GM23338 (cell line): Measurements from ENCODE around the gene SYNGR3. TPM values are rescaled to one million over a fixed set of nuclear protein-coding genes. Genes with fewer than 3 reads are reported as not detected.

Experiments
- ATAC-seq: fragments of 200-7000 bp; cut with Tn5 transposase; 3 replicates; pipeline ENCODE4 v1.9.1; 2020
- DNase-seq: peaks from one replicate; pipeline ENCODE4 v3.0.0-alpha.2; 2015; ENCODE audit warnings: low spot score
- H2AFZ ChIP-seq: fragments of 200-600 bp; sonication (generic); 2 replicates; pipeline ENCODE4 v1.8.0; 2016; ENCODE audit warnings: antibody characterized with exemption, mild to moderate bottlenecking, moderate library complexity
- H3F3A ChIP-seq: fragments of 200-600 bp; sonication (generic); replicated peaks from 2 replicates; pipeline ENCODE4 v1.8.0; 2017; ENCODE audit warnings: antibody characterized with exemption, mixed run types, low read depth
- H3K27ac ChIP-seq: fragments of 200-600 bp; sonication (generic); 2 replicates; pipeline ENCODE4 v1.6.1; 2016; ENCODE audit warnings: low read depth
- H3K27me3 ChIP-seq: fragments of 200-600 bp; sonication (generic); 2 replicates; pipeline ENCODE4 v1.8.0; 2016; ENCODE audit warnings: mild to moderate bottlenecking, mixed run types, moderate library complexity; ENCODE audit not compliant: insufficient read depth
- H3K36me3 ChIP-seq: fragments of 200-600 bp; sonication (generic); 2 replicates; pipeline ENCODE4 v1.8.0; 2016; ENCODE audit warnings: mild to moderate bottlenecking; ENCODE audit not compliant: insufficient read depth
- H3K4me1 ChIP-seq: fragments of 200-600 bp; sonication (generic); 2 replicates; pipeline ENCODE4 v1.8.0; 2016; ENCODE audit warnings: mild to moderate bottlenecking, moderate library complexity; ENCODE audit not compliant: insufficient read depth
- H3K4me2 ChIP-seq: fragments of 200-600 bp; sonication (generic); 2 replicates; pipeline ENCODE4 v1.7.1; 2017; ENCODE audit warnings: mixed run types
- H3K4me3 ChIP-seq: fragments of 200-600 bp; sonication (generic); 2 replicates; pipeline ENCODE4 v1.6.1; 2016; ENCODE audit warnings: mixed run types
- H3K79me2 ChIP-seq: fragments of 200-600 bp; sonication (generic); replicated peaks from 2 replicates; pipeline ENCODE4 v1.8.0; 2017; ENCODE audit warnings: mild to moderate bottlenecking; ENCODE audit not compliant: insufficient read depth
- H3K9me2 ChIP-seq: fragments of 200-600 bp; sonication (generic); 2 replicates; pipeline ENCODE4 v1.8.0; 2017; ENCODE audit not compliant: insufficient read depth
- H4K20me1 ChIP-seq: fragments of 200-600 bp; sonication (generic); replicated peaks from 2 replicates; pipeline ENCODE4 v1.8.0; 2017; ENCODE audit warnings: mild to moderate bottlenecking; ENCODE audit not compliant: insufficient read depth
- H3K27ac Mint-ChIP-seq: 2 replicates; pipeline ENCODE4 v1.8.0; 2020; ENCODE audit warnings: inconsistent platforms, mild to moderate bottlenecking, moderate library complexity, mixed read lengths
- H3K27me3 Mint-ChIP-seq: 3 replicates; pipeline ENCODE4 v1.8.0; 2022; ENCODE audit warnings: low read depth, mild to moderate bottlenecking, moderate library complexity, mixed read lengths, inconsistent platforms; ENCODE audit not compliant: insufficient read depth, poor library complexity
- H3K36me3 Mint-ChIP-seq: 3 replicates; pipeline ENCODE4 v1.8.0; 2021; ENCODE audit warnings: low read depth, mild to moderate bottlenecking, inconsistent platforms, moderate library complexity, mixed read lengths
- H3K4me1 Mint-ChIP-seq: 3 replicates; pipeline ENCODE4 v1.8.0; 2020; ENCODE audit warnings: mild to moderate bottlenecking, inconsistent platforms, mixed read lengths
- H3K4me3 Mint-ChIP-seq: 3 replicates; pipeline ENCODE4 v1.8.0; 2021; ENCODE audit warnings: moderate library complexity, mild to moderate bottlenecking, inconsistent platforms, mixed read lengths
- H3K9me3 Mint-ChIP-seq: 3 replicates; pipeline ENCODE4 v1.8.0; 2020; ENCODE audit warnings: moderate library complexity, mild to moderate bottlenecking, inconsistent platforms, mixed read lengths
- CREB1 ChIP-seq: fragments of 250-450 bp; sonication (Bioruptor Pico); IDR thresholded peaks from 2 replicates; pipeline ENCODE4 v1.5.0; 2020; ENCODE audit warnings: low read depth, mild to moderate bottlenecking, moderate library complexity
- EZH2 ChIP-seq: fragments of 200-600 bp; sonication (generic); IDR thresholded peaks from one replicate; pipeline ENCODE4 v1.8.0; 2017; ENCODE audit warnings: antibody characterized with exemption, mild to moderate bottlenecking, low read depth; ENCODE audit not compliant: unreplicated experiment
- NANOG ChIP-seq: IDR thresholded peaks from 2 replicates; pipeline ENCODE4 v1.6.1; 2016; ENCODE audit warnings: antibody characterized with exemption, borderline replicate concordance
- STAT1 ChIP-seq: IDR thresholded peaks from one replicate; pipeline ENCODE4 v1.6.1; 2016; ENCODE audit warnings: antibody characterized with exemption; ENCODE audit not compliant: unreplicated experiment
- ZNF331 ChIP-seq: fragments of 250-450 bp; sonication (Bioruptor Pico); IDR thresholded peaks from 2 replicates; pipeline ENCODE4 v1.5.0; 2020; ENCODE audit warnings: low read depth, mild to moderate bottlenecking, moderate library complexity
- polyA plus RNA-seq: library from polyadenylated mRNA; unstranded; fragments of >200 nt; fragmentation: Nextera tagmentation; extraction: Ambion mirVana; gene quantifications from 2 replicates; pipeline ENCODE4 v1.2.1, GENCODE V29; 2016
- total RNA-seq: library from RNA; depleted of rRNA; stranded (reverse); fragments of >200 nt; shearing (Covaris generic); gene quantifications from 2 replicates; pipeline ENCODE4 v1.2.3, GENCODE V29; 2014
- TF ChIP-seq, protein P1 (sequence below): IDR thresholded peaks from one replicate; pipeline ENCODE4 v1.6.1; 2018; ENCODE audit warnings: antibody characterized with exemption; ENCODE audit not compliant: unreplicated experiment
- TF ChIP-seq, protein P2 (sequence below), 2 experiments: fragments of 200-600 bp in 1 of 2; sonication (generic) in 1 of 2; conservative IDR thresholded peaks; 2 replicates each; pipeline versions ENCODE4 v1.5.1 to v1.6.1; 2016 to 2017; ENCODE audit warnings: antibody characterized with exemption in 2 of 2, low read depth in 2 of 2, mild to moderate bottlenecking in 2 of 2, moderate library complexity in 1 of 2
- TF ChIP-seq, protein P3 (sequence below): fragments of 250-450 bp; sonication (Bioruptor Pico); IDR thresholded peaks from 2 replicates; pipeline ENCODE4 v1.5.0; 2020; ENCODE audit warnings: mild to moderate bottlenecking, moderate library complexity

Gene SYNGR3
- total and polyA plus RNA-seq, 2 experiments from 2014 or later: 45.4 to 77.7 TPM

DNA sequence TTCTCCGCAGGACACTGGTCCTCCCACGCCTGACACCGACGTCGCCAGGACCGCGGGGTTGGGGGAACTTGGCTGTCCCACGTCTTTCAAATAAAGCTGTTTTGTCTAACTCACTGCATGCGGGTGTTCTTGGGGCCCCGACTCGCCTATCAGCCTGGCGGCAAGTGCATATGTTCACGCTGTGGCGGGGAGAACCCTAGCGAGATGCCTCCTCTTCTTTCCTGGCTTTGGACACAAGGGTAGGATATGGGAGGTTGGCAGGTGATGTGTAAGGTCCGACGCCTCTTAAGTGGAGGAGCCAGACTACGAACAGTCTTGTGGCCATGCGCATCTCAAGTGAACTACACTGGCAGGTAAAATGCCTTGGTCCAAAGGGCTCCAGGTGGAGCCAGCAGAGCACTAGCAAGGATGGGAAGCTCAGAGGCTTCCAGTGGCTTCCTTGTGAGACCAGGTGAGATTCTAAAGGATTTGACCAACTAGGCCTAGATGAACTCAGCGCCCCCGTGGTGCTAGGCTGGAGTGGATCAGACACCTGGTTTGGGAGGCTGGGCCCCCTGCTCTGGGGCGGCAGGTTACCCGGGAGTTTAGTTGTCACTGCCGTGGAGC is 24.3 kb upstream of the SYNGR3 start:
- Histone ChIP-seq H3K27ac (0 out of 2 replicates have a peak overlapping the region, but pooled peaks have one; percentile 57), H3K79me2 (peaks cover 39% of the 10 kb centered on the region), H3K4me1 (peaks cover 35% of the 10 kb centered on the region; the same call in 1 of the 2 replicates), H2AFZ (no peak overlapping the region), H3K27me3 (no peaks in the 10 kb centered on the region), H4K20me1 (peaks cover 23% of the 10 kb centered on the region), H3K36me3 (peaks cover 25% of the 10 kb centered on the region), H3K4me2 (peak overlapping the region; percentile 98), H3F3A (peaks cover 34% of the 10 kb centered on the region), H3K4me3 (peak overlapping the region; percentile 100), H3K9me2 (no peaks in the 10 kb centered on the region)
- peaks cover 50% of the 10 kb centered on the region for H3K27me3 Mint-ChIP-seq
- DNase-seq (no peak), ATAC-seq (no peak)
- H3K36me3 Mint-ChIP-seq: peaks cover 41% of the 10 kb centered on the region
- TF ChIP-seq STAT1: no peak
- TF ChIP-seq EZH2: no peak
- H3K4me3 Mint-ChIP-seq: peak overlapping the region; percentile 91
- H3K9me3 Mint-ChIP-seq: peaks cover 8% of the 10 kb centered on the region; the same call in 2 of the 3 replicates
- H3K4me1 Mint-ChIP-seq: peaks cover 30% of the 10 kb centered on the region
- H3K27ac Mint-ChIP-seq: peak overlapping the region; percentile 97

DNA sequence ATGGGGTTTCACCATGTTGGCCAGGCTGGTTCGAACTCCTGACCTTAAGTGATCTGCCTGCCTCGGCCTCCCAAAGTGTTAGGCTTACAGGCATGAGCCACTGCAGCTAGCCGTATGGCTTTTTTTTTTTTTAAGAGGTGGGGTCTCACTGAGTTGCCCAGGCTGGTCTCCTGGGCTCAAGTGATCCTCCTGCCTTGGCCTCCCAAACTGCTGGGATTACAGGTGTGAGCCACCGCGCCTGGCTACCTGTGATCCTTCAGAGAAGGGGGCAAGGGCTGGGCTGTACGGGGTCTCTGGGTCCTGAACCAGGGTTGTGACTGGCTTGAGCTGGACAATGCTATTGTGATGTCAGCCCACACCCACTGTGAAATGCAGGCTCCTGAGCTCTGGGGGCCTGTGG is 23.3 kb upstream of the SYNGR3 start, which contains the start of gene RNF151:
RNF151 (plus strand) TSS at position 397 of the 400 bp plus-strand sequence. CDS start 26 bp downstream, outside the sequence.
- H3K4me1 Mint-ChIP-seq: peaks cover 28% of the 10 kb centered on the region
- peaks cover 43% of the 10 kb centered on the region for H3K27me3 Mint-ChIP-seq
- H3K4me3 ChIP-seq: peak within 1 kb of the TSS; percentile 100
- peaks cover 9% of the 10 kb centered on the region; the same call in 2 of the 3 replicates for H3K9me3 Mint-ChIP-seq
- no peaks in the 10 kb centered on the region for H3K9me2 ChIP-seq
- TF ChIP-seq NANOG (no peak), CREB1 (CRISPR knock-in tag) (no peak), ZNF331 (CRISPR knock-in tag) (no peak)
- TF ChIP-seq, protein P1, sequence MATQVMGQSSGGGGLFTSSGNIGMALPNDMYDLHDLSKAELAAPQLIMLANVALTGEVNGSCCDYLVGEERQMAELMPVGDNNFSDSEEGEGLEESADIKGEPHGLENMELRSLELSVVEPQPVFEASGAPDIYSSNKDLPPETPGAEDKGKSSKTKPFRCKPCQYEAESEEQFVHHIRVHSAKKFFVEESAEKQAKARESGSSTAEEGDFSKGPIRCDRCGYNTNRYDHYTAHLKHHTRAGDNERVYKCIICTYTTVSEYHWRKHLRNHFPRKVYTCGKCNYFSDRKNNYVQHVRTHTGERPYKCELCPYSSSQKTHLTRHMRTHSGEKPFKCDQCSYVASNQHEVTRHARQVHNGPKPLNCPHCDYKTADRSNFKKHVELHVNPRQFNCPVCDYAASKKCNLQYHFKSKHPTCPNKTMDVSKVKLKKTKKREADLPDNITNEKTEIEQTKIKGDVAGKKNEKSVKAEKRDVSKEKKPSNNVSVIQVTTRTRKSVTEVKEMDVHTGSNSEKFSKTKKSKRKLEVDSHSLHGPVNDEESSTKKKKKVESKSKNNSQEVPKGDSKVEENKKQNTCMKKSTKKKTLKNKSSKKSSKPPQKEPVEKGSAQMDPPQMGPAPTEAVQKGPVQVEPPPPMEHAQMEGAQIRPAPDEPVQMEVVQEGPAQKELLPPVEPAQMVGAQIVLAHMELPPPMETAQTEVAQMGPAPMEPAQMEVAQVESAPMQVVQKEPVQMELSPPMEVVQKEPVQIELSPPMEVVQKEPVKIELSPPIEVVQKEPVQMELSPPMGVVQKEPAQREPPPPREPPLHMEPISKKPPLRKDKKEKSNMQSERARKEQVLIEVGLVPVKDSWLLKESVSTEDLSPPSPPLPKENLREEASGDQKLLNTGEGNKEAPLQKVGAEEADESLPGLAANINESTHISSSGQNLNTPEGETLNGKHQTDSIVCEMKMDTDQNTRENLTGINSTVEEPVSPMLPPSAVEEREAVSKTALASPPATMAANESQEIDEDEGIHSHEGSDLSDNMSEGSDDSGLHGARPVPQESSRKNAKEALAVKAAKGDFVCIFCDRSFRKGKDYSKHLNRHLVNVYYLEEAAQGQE: no peak
- TF ChIP-seq, protein P2, sequence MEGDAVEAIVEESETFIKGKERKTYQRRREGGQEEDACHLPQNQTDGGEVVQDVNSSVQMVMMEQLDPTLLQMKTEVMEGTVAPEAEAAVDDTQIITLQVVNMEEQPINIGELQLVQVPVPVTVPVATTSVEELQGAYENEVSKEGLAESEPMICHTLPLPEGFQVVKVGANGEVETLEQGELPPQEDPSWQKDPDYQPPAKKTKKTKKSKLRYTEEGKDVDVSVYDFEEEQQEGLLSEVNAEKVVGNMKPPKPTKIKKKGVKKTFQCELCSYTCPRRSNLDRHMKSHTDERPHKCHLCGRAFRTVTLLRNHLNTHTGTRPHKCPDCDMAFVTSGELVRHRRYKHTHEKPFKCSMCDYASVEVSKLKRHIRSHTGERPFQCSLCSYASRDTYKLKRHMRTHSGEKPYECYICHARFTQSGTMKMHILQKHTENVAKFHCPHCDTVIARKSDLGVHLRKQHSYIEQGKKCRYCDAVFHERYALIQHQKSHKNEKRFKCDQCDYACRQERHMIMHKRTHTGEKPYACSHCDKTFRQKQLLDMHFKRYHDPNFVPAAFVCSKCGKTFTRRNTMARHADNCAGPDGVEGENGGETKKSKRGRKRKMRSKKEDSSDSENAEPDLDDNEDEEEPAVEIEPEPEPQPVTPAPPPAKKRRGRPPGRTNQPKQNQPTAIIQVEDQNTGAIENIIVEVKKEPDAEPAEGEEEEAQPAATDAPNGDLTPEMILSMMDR (conservative IDR thresholded peaks at IDR 0.05; ENCODE audit: low read depth in 2 of 2): no peak
- TF ChIP-seq, protein P3, sequence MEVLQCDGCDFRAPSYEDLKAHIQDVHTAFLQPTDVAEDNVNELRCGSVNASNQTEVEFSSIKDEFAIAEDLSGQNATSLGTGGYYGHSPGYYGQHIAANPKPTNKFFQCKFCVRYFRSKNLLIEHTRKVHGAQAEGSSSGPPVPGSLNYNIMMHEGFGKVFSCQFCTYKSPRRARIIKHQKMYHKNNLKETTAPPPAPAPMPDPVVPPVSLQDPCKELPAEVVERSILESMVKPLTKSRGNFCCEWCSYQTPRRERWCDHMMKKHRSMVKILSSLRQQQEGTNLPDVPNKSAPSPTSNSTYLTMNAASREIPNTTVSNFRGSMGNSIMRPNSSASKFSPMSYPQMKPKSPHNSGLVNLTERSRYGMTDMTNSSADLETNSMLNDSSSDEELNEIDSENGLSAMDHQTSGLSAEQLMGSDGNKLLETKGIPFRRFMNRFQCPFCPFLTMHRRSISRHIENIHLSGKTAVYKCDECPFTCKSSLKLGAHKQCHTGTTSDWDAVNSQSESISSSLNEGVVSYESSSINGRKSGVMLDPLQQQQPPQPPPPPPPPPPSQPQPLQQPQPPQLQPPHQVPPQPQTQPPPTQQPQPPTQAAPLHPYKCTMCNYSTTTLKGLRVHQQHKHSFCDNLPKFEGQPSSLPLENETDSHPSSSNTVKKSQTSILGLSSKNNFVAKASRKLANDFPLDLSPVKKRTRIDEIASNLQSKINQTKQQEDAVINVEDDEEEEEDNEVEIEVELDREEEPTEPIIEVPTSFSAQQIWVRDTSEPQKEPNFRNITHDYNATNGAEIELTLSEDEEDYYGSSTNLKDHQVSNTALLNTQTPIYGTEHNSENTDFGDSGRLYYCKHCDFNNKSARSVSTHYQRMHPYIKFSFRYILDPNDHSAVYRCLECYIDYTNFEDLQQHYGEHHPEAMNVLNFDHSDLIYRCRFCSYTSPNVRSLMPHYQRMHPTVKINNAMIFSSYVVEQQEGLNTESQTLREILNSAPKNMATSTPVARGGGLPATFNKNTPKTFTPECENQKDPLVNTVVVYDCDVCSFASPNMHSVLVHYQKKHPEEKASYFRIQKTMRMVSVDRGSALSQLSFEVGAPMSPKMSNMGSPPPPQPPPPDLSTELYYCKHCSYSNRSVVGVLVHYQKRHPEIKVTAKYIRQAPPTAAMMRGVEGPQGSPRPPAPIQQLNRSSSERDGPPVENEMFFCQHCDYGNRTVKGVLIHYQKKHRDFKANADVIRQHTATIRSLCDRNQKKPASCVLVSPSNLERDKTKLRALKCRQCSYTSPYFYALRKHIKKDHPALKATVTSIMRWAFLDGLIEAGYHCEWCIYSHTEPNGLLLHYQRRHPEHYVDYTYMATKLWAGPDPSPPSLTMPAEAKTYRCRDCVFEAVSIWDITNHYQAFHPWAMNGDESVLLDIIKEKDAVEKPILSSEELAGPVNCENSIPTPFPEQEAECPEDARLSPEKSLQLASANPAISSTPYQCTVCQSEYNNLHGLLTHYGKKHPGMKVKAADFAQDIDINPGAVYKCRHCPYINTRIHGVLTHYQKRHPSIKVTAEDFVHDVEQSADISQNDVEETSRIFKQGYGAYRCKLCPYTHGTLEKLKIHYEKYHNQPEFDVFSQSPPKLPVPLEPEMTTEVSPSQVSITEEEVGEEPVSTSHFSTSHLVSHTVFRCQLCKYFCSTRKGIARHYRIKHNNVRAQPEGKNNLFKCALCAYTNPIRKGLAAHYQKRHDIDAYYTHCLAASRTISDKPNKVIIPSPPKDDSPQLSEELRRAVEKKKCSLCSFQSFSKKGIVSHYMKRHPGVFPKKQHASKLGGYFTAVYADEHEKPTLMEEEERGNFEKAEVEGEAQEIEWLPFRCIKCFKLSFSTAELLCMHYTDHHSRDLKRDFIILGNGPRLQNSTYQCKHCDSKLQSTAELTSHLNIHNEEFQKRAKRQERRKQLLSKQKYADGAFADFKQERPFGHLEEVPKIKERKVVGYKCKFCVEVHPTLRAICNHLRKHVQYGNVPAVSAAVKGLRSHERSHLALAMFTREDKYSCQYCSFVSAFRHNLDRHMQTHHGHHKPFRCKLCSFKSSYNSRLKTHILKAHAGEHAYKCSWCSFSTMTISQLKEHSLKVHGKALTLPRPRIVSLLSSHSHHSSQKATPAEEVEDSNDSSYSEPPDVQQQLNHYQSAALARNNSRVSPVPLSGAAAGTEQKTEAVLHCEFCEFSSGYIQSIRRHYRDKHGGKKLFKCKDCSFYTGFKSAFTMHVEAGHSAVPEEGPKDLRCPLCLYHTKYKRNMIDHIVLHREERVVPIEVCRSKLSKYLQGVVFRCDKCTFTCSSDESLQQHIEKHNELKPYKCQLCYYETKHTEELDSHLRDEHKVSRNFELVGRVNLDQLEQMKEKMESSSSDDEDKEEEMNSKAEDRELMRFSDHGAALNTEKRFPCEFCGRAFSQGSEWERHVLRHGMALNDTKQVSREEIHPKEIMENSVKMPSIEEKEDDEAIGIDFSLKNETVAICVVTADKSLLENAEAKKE (CRISPR knock-in tag): no peak
- peaks cover 25% of the 10 kb centered on the region for H3K36me3 ChIP-seq
- ATAC-seq: no peak
- H2AFZ ChIP-seq: no peak within 1 kb of the TSS
- H3K4me1 ChIP-seq: peaks cover 31% of the 10 kb centered on the region; the same call in 1 of the 2 replicates
- H4K20me1 ChIP-seq: peaks cover 21% of the 10 kb centered on the region
- peaks cover 33% of the 10 kb centered on the region for H3K36me3 Mint-ChIP-seq
- DNase-seq: no peak
- peaks cover 25% of the 10 kb centered on the region for H3F3A ChIP-seq
- H3K4me3 Mint-ChIP-seq: peak within 1 kb of the TSS; percentile 91
- peak within 1 kb of the TSS; percentile 98 for H3K4me2 ChIP-seq
- no peaks in the 10 kb centered on the region for H3K27me3 ChIP-seq
- peaks cover 39% of the 10 kb centered on the region for H3K79me2 ChIP-seq
- no peak within 1 kb of the TSS for H3K27ac ChIP-seq
- H3K27ac Mint-ChIP-seq: no peak within 1 kb of the TSS
